GM13976 (cell line): ENCODE results near the gene MED13L.
A peak's percentile ranks its signal among the peaks of the same experiment; 100 is the strongest.

Experiments used
- DNase-seq: peaks from one replicate; pipeline ENCODE4 v3.0.0; 2012; ENCODE audit warnings: low spot score
- in situ Hi-C: fragments of 300-500 bp; cut with MboI; formaldehyde crosslinking; loops from one replicate; pipeline ENCODE4 v1.12.0; 2022; ENCODE audit warnings: low sequenced_read_pairs, mixed read lengths, inconsistent platforms; ENCODE audit not compliant: unreplicated experiment
- TF ChIP-seq, protein P1 (sequence below): IDR thresholded peaks from 2 replicates; pipeline ENCODE4 v1.5.1; 2012; ENCODE audit warnings: borderline replicate concordance, mild to moderate bottlenecking; ENCODE audit not compliant: insufficient read depth; ENCODE audit errors: extremely low read depth, missing control alignments, control extremely low read depth

The MED13L gene

DNA sequence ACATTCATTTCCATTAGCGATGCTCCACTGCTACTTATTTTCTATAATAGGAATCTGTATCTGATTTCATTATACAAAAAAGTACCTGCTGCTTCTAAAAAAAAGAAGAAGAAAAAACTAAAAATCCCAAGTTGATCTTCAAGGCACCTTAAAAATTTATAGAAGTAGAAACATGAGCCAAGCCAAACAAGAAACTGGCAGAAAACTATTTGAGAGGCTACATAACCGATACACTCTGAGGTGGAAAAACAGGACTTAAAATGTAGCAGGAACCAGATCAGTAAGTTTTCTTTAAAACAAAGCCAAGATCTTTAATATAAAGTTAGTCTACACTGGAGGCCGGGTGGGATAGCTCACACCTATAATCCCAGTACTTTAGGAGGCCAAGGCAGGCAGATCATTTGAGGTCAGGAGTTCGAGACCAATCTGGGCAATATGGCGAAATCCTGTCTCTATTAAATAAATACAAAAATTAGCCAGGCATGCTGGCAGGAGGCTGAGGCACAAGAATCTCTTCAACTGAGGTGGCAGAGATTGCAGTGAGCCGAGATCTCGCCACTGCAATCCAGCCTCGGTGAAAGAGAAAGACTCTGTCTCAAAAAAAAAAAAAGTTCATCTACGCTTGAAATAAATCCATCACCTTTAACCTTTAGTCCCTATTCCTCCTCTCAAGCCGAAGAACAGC lies 278.6 kb downstream of the MED13L start:
- DNase-seq, result no peak
- TF ChIP-seq, protein P1, sequence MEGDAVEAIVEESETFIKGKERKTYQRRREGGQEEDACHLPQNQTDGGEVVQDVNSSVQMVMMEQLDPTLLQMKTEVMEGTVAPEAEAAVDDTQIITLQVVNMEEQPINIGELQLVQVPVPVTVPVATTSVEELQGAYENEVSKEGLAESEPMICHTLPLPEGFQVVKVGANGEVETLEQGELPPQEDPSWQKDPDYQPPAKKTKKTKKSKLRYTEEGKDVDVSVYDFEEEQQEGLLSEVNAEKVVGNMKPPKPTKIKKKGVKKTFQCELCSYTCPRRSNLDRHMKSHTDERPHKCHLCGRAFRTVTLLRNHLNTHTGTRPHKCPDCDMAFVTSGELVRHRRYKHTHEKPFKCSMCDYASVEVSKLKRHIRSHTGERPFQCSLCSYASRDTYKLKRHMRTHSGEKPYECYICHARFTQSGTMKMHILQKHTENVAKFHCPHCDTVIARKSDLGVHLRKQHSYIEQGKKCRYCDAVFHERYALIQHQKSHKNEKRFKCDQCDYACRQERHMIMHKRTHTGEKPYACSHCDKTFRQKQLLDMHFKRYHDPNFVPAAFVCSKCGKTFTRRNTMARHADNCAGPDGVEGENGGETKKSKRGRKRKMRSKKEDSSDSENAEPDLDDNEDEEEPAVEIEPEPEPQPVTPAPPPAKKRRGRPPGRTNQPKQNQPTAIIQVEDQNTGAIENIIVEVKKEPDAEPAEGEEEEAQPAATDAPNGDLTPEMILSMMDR, result no peak
- in situ Hi-C loops, result loop anchor here (25.0 kb wide), 1 partner anchor 713 kb away; no protein-coding TSS in a partner anchor

DNA sequence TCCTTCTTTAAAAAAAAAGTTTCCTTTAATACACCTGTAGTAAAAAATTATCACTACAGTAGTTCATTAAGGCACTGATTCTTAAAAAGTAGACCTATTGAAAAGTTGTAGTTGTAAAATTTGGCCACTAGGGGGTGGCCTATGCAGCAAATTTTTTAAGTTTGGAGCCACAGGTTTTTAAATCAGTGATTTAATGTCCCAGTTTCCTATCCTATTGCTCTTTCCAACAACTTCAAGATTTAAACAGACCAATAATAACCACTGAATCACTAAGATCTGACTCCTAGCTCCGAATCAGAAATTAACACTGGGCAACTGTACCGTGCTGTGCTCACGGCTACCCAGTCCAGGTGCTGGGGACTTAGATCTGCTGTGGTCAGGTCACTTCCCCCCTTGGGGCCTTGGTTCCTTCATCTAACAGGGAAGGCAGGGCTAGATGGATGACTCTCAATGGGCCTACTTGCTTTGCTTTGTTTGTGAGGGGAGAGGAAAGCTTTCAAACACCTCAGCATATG lies 279.3 kb downstream of the MED13L start:
- TF ChIP-seq, protein P1, result peak; percentile 41
- DNase-seq, result peak; percentile 49
- in situ Hi-C loops, result loop anchor here (25.0 kb wide), 1 partner anchor 714 kb away; no protein-coding TSS in a partner anchor

DNA sequence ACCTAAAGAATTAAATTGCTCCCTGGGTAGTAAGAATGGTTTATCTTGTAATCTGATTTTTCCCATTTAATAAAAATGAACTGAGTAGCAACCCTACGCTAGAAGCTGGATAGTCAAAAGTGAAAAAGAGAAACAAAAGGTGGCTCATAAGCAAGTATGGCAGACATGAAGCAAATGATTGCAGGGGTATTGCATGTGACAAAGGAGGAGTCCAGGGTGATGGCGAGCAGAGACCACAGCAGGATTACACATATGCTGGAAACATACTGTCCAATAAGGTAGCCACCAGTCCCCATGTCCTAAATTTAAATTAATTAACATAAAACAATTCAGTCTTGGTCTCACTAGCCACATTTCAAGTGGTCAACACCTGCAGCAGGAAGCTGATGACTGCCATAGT lies 283.8 kb downstream of the MED13L start:
- DNase-seq, result no peak
- in situ Hi-C loops, result loop anchor here (25.0 kb wide), 1 partner anchor 719 kb away; no protein-coding TSS in a partner anchor
- TF ChIP-seq, protein P1, result no peak

GRCh38 chr12:115990241-115990640 lies 287.3 kb downstream of the MED13L start:
- TF ChIP-seq, protein P1, result no peak
- in situ Hi-C loops, result loop anchor here (25.0 kb wide), 1 partner anchor 722 kb away; no protein-coding TSS in a partner anchor
- DNase-seq, result no peak

DNA sequence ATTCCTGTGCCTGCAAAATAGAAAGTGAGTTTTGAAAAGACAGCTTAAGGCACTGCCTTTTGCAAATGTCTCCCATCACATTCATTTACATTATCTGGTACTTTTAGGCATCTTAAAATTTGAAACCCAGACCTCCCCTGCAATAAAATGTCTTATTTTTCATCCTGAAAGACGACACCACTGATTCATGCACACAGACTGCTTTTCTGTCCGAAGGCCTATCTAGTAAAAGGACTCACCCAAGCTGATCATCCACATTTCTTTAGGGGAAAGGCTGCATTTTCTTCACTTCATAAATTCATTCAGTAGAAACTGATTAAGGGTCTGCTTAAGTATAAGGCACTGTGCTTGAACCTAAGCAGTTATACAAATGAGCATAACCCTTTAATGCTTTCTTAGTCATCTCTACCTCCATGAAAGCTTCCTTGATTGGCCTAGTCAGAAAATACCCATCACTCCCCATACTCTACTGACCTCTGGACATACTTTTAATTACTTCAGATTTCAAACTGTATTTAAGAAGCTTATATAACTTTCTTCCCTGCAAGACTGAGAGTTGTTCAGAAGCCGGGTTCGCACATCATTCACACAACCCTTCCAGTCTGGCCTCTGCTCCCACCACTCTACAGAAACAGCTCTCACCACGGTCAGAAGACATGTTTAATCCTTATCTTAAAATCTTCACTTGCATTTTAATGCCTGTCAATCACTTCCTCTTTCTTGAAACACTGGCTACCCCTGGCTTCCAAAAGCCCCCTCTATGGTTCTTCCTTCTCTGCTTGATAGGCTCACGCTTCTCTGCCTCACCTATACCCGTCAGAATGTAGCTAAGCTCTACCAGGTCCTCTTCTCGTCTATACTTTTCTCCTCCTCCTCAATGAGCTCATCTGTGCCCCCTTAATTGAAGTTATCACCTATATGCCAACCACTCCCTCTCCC lies 288.6 kb downstream of the MED13L start:
- DNase-seq, result no peak
- in situ Hi-C loops, result loop anchor here (25.0 kb wide), 1 partner anchor 723 kb away; no protein-coding TSS in a partner anchor
- TF ChIP-seq, protein P1, result no peak

DNA sequence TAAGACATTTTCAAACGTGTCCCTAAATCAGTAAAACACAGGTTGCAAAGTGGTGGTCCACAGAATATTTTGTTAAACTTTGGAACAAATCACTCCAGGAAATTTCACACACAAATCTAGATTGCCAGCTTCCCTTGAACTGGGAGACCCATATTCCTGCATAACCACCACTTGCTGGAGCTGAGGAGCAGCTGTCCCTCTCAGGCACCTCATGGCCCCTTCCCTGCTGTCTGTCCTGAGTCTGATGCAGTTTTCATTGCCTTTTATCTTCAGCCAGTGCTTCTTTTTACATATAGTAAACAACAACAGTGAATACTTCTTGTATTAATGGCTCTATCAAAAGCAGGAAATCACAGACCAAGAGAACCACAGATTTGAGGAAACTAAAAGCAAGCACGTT lies 289.3 kb downstream of the MED13L start:
- TF ChIP-seq, protein P1, result no peak
- DNase-seq, result no peak
- in situ Hi-C loops, result loop anchor here (25.0 kb wide), 1 partner anchor 724 kb away; no protein-coding TSS in a partner anchor
